H1 (cell line): Measurements from ENCODE around the gene SPOUT1. TPM values are rescaled to one million over a fixed set of nuclear protein-coding genes. Genes with fewer than 3 reads are reported as not detected.

Source experiments
- CTCF ChIA-PET: fragments of 300-600 bp; sonication (Branson Sonifier 250); formaldehyde crosslinking; loops from one replicate; lab custom pipeline; 2021; ENCODE audit not compliant: partially characterized antibody; lab: Charles Lee
- POLR2A ChIA-PET: fragments of 300-600 bp; sonication (Branson Sonifier 250); formaldehyde crosslinking; loops from one replicate; lab custom pipeline; 2021; ENCODE audit warnings: inconsistent platforms; ENCODE audit not compliant: partially characterized antibody; lab: Charles Lee
- DNase-seq, 2 experiments: peaks; one replicate each; pipeline versions ENCODE4 v3.0.0 to v3.0.0-alpha.2; 2010 to 2022; ENCODE audit warnings: low spot score in 2 of 2, low read depth in 1 of 2, mixed read lengths in 1 of 2
- FAIRE-seq: peaks from 2 replicates; lab custom pipeline; 2011; peaks lifted over from hg19 to GRCh38; lab: Jason Lieb, UNC
- H2AFZ ChIP-seq: 2 replicates; pipeline ENCODE4 v1.8.1; 2012; ENCODE audit warnings: low read length, inconsistent platforms
- H2AK5ac ChIP-seq: 2 replicates; pipeline ENCODE4 v1.6.1; 2013; ENCODE audit warnings: low read depth, low read length
- H2BK120ac ChIP-seq: replicated peaks from 2 replicates; pipeline ENCODE3; 2013; ENCODE audit warnings: low read depth, low read length, inconsistent platforms
- H2BK12ac ChIP-seq: 2 replicates; pipeline ENCODE4 v1.6.1; 2013; ENCODE audit warnings: low read depth, low read length
- H2BK15ac ChIP-seq: 2 replicates; pipeline ENCODE4 v1.6.1; 2013; ENCODE audit warnings: low read length
- H2BK20ac ChIP-seq: 2 replicates; pipeline ENCODE4 v1.6.1; 2013; ENCODE audit warnings: low read length
- H2BK5ac ChIP-seq: 2 replicates; pipeline ENCODE4 v1.6.1; 2013; ENCODE audit warnings: low read depth, low read length
- H3K14ac ChIP-seq: 2 replicates; pipeline ENCODE4 v1.6.1; 2013; ENCODE audit warnings: inconsistent platforms; ENCODE audit not compliant: insufficient read length
- H3K18ac ChIP-seq: 2 replicates; pipeline ENCODE4 v1.6.1; 2013; ENCODE audit warnings: low read length; ENCODE audit errors: extremely low read depth
- H3K23ac ChIP-seq: 2 replicates; pipeline ENCODE4 v1.6.1; 2013; ENCODE audit warnings: inconsistent platforms; ENCODE audit not compliant: insufficient read length
- H3K23me2 ChIP-seq: 2 replicates; pipeline ENCODE4 v1.6.1; 2013; ENCODE audit warnings: low read depth, low read length
- H3K27ac ChIP-seq: 2 replicates; pipeline ENCODE4 v1.6.1; 2011; ENCODE audit warnings: low read depth, low read length, inconsistent platforms
- H3K27me3 ChIP-seq, 4 experiments: replicated peaks in 1 of 4; 1 replicate in 1 of 4; 2 replicates in 3 of 4; pipeline versions ENCODE4 v1.6.1 to v1.8.1; 2011 to 2013; ENCODE audit warnings: low read length in 3 of 4, mild to moderate bottlenecking in 3 of 4, inconsistent platforms in 2 of 4, mixed read lengths in 2 of 4, moderate library complexity in 1 of 4; ENCODE audit not compliant: control insufficient read depth in 3 of 4, insufficient read depth in 3 of 4; ENCODE audit errors: extremely low read depth in 1 of 4
- H3K36me3 ChIP-seq, 4 experiments: 2 replicates each; pipeline versions ENCODE4 v1.6.1 to v1.8.1; 2011 to 2013; ENCODE audit warnings: mild to moderate bottlenecking in 4 of 4, low read length in 3 of 4, moderate library complexity in 2 of 4, control low read depth in 1 of 4, inconsistent platforms in 1 of 4; ENCODE audit not compliant: insufficient read depth in 4 of 4, control insufficient read depth in 2 of 4
- H3K4ac ChIP-seq: replicated peaks from 2 replicates; pipeline ENCODE3; 2013; ENCODE audit warnings: low read length, low read depth, mixed read lengths, inconsistent platforms; ENCODE audit not compliant: insufficient read length
- H3K4me1 ChIP-seq, 4 experiments: replicated peaks in 1 of 4; 1 replicate in 1 of 4; 2 replicates in 3 of 4; pipeline versions ENCODE4 v1.6.1 to v1.8.1; 2011 to 2013; ENCODE audit warnings: low read length in 3 of 4, inconsistent platforms in 2 of 4, mixed read lengths in 1 of 4; ENCODE audit not compliant: insufficient read depth in 4 of 4, control insufficient read depth in 3 of 4
- H3K4me2 ChIP-seq, 2 experiments: 2 replicates each; pipeline versions ENCODE4 v1.6.1 to v1.8.1; 2011 to 2013; ENCODE audit warnings: low read depth in 2 of 2, low read length in 2 of 2, control low read depth in 1 of 2, inconsistent platforms in 1 of 2, mild to moderate bottlenecking in 1 of 2; ENCODE audit not compliant: insufficient read depth in 1 of 2
- H3K4me3 ChIP-seq, 4 experiments: fragments of 200-600, 300-600 bp in 1 of 4; sonication (generic), shearing (Covaris generic), sonication (Bioruptor Twin) in 1 of 4; 2 replicates each; pipeline versions ENCODE4 v1.5.1 to v1.8.1; 2011 to 2016; ENCODE audit warnings: low read length in 4 of 4, low read depth in 3 of 4, control low read depth in 2 of 4, inconsistent platforms in 2 of 4, mild to moderate bottlenecking in 2 of 4, mixed read lengths in 1 of 4, moderate library complexity in 1 of 4; ENCODE audit not compliant: insufficient read depth in 2 of 4; ENCODE audit errors: extremely low read depth in 1 of 4
- H3K56ac ChIP-seq: replicated peaks from 2 replicates; pipeline ENCODE3; 2013; ENCODE audit warnings: low read depth, mild to moderate bottlenecking, mixed read lengths, low read length, inconsistent platforms; ENCODE audit not compliant: insufficient read length
- H3K79me1 ChIP-seq: 2 replicates; pipeline ENCODE4 v1.6.1; 2013; ENCODE audit warnings: low read depth, low read length, control low read depth
- H3K79me2 ChIP-seq, 2 experiments: 2 replicates each; pipeline versions ENCODE4 v1.6.1 to v1.8.1; 2012 to 2013; ENCODE audit warnings: low read length in 2 of 2, mild to moderate bottlenecking in 2 of 2, inconsistent platforms in 1 of 2; ENCODE audit not compliant: insufficient read depth in 2 of 2, control insufficient read depth in 1 of 2
- H3K9ac ChIP-seq, 4 experiments: replicated peaks in 1 of 4; 1 replicate in 1 of 4; 2 replicates in 3 of 4; pipeline versions ENCODE4 v1.6.1 to v1.8.1; 2011 to 2013; ENCODE audit warnings: low read depth in 3 of 4, low read length in 3 of 4, control low read depth in 2 of 4, mild to moderate bottlenecking in 2 of 4, moderate library complexity in 2 of 4, inconsistent platforms in 1 of 4; ENCODE audit errors: extremely low read depth in 1 of 4
- H3K9me3 ChIP-seq, 2 experiments: 2 replicates each; pipeline versions ENCODE4 v1.6.1 to v1.8.1; 2012 to 2013; ENCODE audit warnings: mild to moderate bottlenecking in 2 of 2, moderate library complexity in 2 of 2, control low read depth in 1 of 2, inconsistent platforms in 1 of 2, low read depth in 1 of 2, low read length in 1 of 2, mixed read lengths in 1 of 2; ENCODE audit not compliant: insufficient read depth in 2 of 2
- H4K20me1 ChIP-seq, 2 experiments: replicated peaks in 1 of 2; 2 replicates each; pipeline versions ENCODE3 to v1.8.1; 2011 to 2013; ENCODE audit warnings: inconsistent platforms in 2 of 2, low read length in 2 of 2, mild to moderate bottlenecking in 1 of 2; ENCODE audit not compliant: insufficient read depth in 2 of 2, control insufficient read depth in 1 of 2
- H4K5ac ChIP-seq: 2 replicates; pipeline ENCODE4 v1.6.1; 2013; ENCODE audit warnings: low read length, low read depth, mixed read lengths, inconsistent platforms; ENCODE audit not compliant: insufficient read length
- H4K8ac ChIP-seq: 2 replicates; pipeline ENCODE4 v1.8.0; 2013; ENCODE audit warnings: mild to moderate bottlenecking, moderate library complexity, low read length, inconsistent platforms; ENCODE audit not compliant: insufficient read depth; ENCODE audit errors: extremely low read depth
- H4K91ac ChIP-seq: replicated peaks from 2 replicates; pipeline ENCODE3; 2013; ENCODE audit warnings: low read length, mixed read lengths, inconsistent platforms; ENCODE audit not compliant: insufficient read length
- BRCA1 ChIP-seq: IDR thresholded peaks from 2 replicates; pipeline ENCODE4 v1.6.1; 2012; ENCODE audit warnings: low read depth, low read length, improper control_type of control experiment
- CEBPB ChIP-seq: IDR thresholded peaks from 2 replicates; pipeline ENCODE4 v1.6.1; 2012; ENCODE audit warnings: low read depth, low read length
- GABPA ChIP-seq: IDR thresholded peaks from 2 replicates; pipeline ENCODE4 v1.6.1; 2011; ENCODE audit warnings: mild to moderate bottlenecking, low read length, moderate library complexity, borderline replicate concordance; ENCODE audit not compliant: insufficient read depth
- HDAC2 ChIP-seq, 2 experiments: fragments of 300-600 bp in 1 of 2; sonication (generic) in 1 of 2; IDR thresholded peaks; 2 replicates each; pipeline ENCODE4 v1.6.1; 2011 to 2012; ENCODE audit warnings: low read depth in 2 of 2, low read length in 2 of 2, mild to moderate bottlenecking in 2 of 2, moderate library complexity in 2 of 2, borderline replicate concordance in 1 of 2, inconsistent platforms in 1 of 2
- HDAC6 ChIP-seq: IDR thresholded peaks from one replicate; pipeline ENCODE4 v1.7.1; 2012; ENCODE audit warnings: low read depth, mild to moderate bottlenecking, inconsistent platforms, low read length, moderate library complexity
- PHF8 ChIP-seq: fragments of 200-600 bp; sonication (generic); conservative IDR thresholded peaks from 2 replicates; pipeline ENCODE4 v1.7.1; 2012; ENCODE audit warnings: low read depth, mild to moderate bottlenecking, inconsistent platforms, low read length, moderate library complexity
- POLR2A ChIP-seq, 2 experiments: IDR thresholded peaks; 1 replicate in 1 of 2; 2 replicates in 1 of 2; pipeline ENCODE4 v1.6.1; 2011; ENCODE audit warnings: low read depth in 2 of 2, low read length in 2 of 2, mild to moderate bottlenecking in 2 of 2; ENCODE audit errors: control extremely low read depth in 1 of 2
- RXRA ChIP-seq: IDR thresholded peaks from 2 replicates; pipeline ENCODE4 v1.6.1; 2011; ENCODE audit warnings: low read depth, mild to moderate bottlenecking, low read length, moderate library complexity; ENCODE audit not compliant: insufficient read depth
- SIRT6 ChIP-seq: IDR thresholded peaks from one replicate; pipeline ENCODE4 v1.7.1; 2012; ENCODE audit warnings: low read length, inconsistent platforms
- SP2 ChIP-seq: IDR thresholded peaks from 2 replicates; pipeline ENCODE4 v1.6.1; 2012; ENCODE audit warnings: mild to moderate bottlenecking, low read length, inconsistent platforms
- SP4 ChIP-seq: IDR thresholded peaks from 2 replicates; pipeline ENCODE4 v1.6.1; 2012; ENCODE audit warnings: low read length, inconsistent platforms
- SUZ12 ChIP-seq: fragments of 200-600 bp; sonication (generic); IDR thresholded peaks from 2 replicates; pipeline ENCODE4 v1.6.1; 2012; ENCODE audit warnings: mild to moderate bottlenecking, inconsistent platforms, low read length, moderate library complexity, mixed read lengths
- TAF1 ChIP-seq: IDR thresholded peaks from 2 replicates; pipeline ENCODE4 v1.6.1; 2011; ENCODE audit warnings: mild to moderate bottlenecking, low read depth, low read length
- TAF7 ChIP-seq: optimal IDR thresholded peaks from 2 replicates; pipeline ENCODE3; 2011; ENCODE audit warnings: low read depth, mild to moderate bottlenecking, inconsistent platforms, low read length, moderate library complexity, borderline replicate concordance
- TCF12 ChIP-seq: IDR thresholded peaks from 2 replicates; pipeline ENCODE4 v1.6.1; 2011; ENCODE audit warnings: low read depth, mild to moderate bottlenecking, low read length
- YY1 ChIP-seq: IDR thresholded peaks from 2 replicates; pipeline ENCODE4 v1.6.1; 2011; ENCODE audit warnings: low read depth, mild to moderate bottlenecking, low read length
- WGBS, 2 experiments: shearing (Covaris generic) in 1 of 2; methylation state at CpG; one replicate each; pipeline versions ENCODE4 v1.1.6 to v1.1.7; 2013 to 2015; ENCODE audit warnings: low lambda C conversion rate in 2 of 2, mixed read lengths in 2 of 2, inconsistent platforms in 1 of 2, low coverage in 1 of 2, missing lambda C conversion rate in 1 of 2; ENCODE audit not compliant: insufficient replicate concordance in 2 of 2, insufficient coverage in 1 of 2, insufficient read length in 1 of 2; ENCODE audit errors: extremely low coverage in 1 of 2, missing lambda C conversion rate in 1 of 2; 5-methylcytosine and 5-hydroxymethylcytosine counted together
- polyA plus RNA-seq, 7 experiments: library from polyadenylated mRNA; depleted of rRNA in 3 of 7; stranded (reverse) in 5 of 7; unstranded in 2 of 7; fragments of >200 nt in 5 of 7; fragments of 200-250 nt in 2 of 7; gene quantifications; 1 replicate in 5 of 7; 2 replicates in 1 of 7; 4 replicates in 1 of 7; pipeline versions ENCODE4 v1.2.1 to v1.2.3, GENCODE V29; 2011 to 2013; ENCODE audit warnings: missing spikeins in 2 of 7, mixed read lengths in 2 of 7
- total RNA-seq: library from RNA; stranded (reverse); fragmentation: NEBNext Ultra II Directional; extraction: Animal tissue kit (Norgen Biotek cat#: 25700); gene quantifications from 2 replicates; pipeline ENCODE4 v1.2.1, GENCODE V29; 2021

The SPOUT1 gene
- total and polyA plus RNA-seq, 2 of the 8 experiments (the other 6 are each of a cell fraction or from before 2014, with no cell fraction given): 69.2 to 77.8 TPM

DNA sequence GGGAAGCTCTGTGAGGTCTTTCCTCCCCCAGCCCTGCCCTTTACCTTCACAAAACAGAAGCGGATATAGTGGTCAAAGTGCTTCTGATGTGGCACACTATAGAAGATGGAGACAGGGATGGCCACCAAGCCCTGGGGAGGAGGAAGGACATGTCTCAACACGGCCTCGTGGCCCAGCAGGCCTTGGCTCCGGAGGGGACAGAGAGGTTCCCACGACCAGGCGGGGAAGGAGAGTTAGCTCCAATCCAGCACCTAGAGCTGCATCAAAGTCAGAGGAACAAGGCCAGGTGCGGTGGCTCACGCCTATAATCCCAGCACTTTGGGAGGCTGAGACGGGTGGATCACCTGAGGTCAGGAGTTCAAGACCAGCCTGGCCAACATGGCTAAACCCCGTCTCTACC lies 4.1 kb upstream of the SPOUT1 start:
- FAIRE-seq: no peak
- Histone ChIP-seq H4K8ac (no peak overlapping the region), H3K4me1 (no peaks in the 10 kb centered on the region; a peak in 1 of 7 replicates), H4K91ac (no peak overlapping the region), H3K4ac (no peak overlapping the region), H3K9me3 (no peaks in the 10 kb centered on the region), H3K9ac (no peak overlapping the region), H2BK120ac (no peak overlapping the region), H2BK15ac (no peak overlapping the region), H4K20me1 (peaks cover 0 to 4% of the 10 kb centered on the region in 2 experiments), H3K56ac (no peak overlapping the region), H3K27me3 (no peaks in the 10 kb centered on the region), H3K23me2 (peaks cover 4% of the 10 kb centered on the region; the same call in 1 of the 2 replicates), H3K18ac (no peak overlapping the region), H2BK5ac (no peak overlapping the region; the same call in 1 of the 2 replicates), H3K14ac (no peak overlapping the region), H3K4me3 (no peak overlapping the region), H4K5ac (no peak overlapping the region), H3K4me2 (no peak overlapping the region), H2BK12ac (no peak overlapping the region), H3K27ac (no peak overlapping the region), H3K79me1 (no peaks in the 10 kb centered on the region), H3K23ac (no peak overlapping the region), H3K79me2 (peaks cover 0 to 5% of the 10 kb centered on the region in 2 experiments; a peak in 1 of 4 replicates), H2AK5ac (no peak overlapping the region), H2AFZ (no peak overlapping the region), H3K36me3 (peaks cover 0 to 10% (median 4%) of the 10 kb centered on the region in 4 experiments; a peak in 5 of 8 replicates), H2BK20ac (no peak overlapping the region)
- 86% methylated on average over 8 of the region's 10 CpGs; no CpG with 5 or more reads in 1 of the 2 experiments for WGBS, 2 experiments
- no peak for DNase-seq
- ChIA-PET POLR2A (no interaction called here), CTCF (no interaction called here)
- TF ChIP-seq TAF1 (no peak), SP4 (no peak), HDAC6 (no peak), YY1 (no peak), CEBPB (no peak), BRCA1 (no peak), SP2 (no peak), TAF7 (no peak), SUZ12 (no peak), TCF12 (no peak), POLR2A (IDR thresholded peaks at IDR 0.05; ENCODE audit: control extremely low read depth in 1 of 2, low read depth in 2 of 2, low read length in 2 of 2) (no peak), RXRA (no peak), HDAC2 (IDR thresholded peaks at IDR 0.05; ENCODE audit: borderline replicate concordance in 1 of 2, low read depth in 2 of 2, low read length in 2 of 2) (no peak), GABPA (no peak), PHF8 (no peak), SIRT6 (no peak)
